SKM-1 treated with dmso at 0.1 percent for 144 hours (cell line): ENCODE results near the gene MEIS1.

Experiments used
- DNase-seq: peaks from one replicate; lab custom pipeline; 2025; ENCODE audit not compliant: unreplicated experiment; lab: John Stamatoyannopoulos, UW

MEIS1 gene

GRCh38 chr2:66443979-66444861 lies 9.3 kb downstream of the MEIS1 start:
- no peak for DNase-seq

- no peak for DNase-seq
Measured at GRCh38 chr2:66445076-66445924, 10.4 kb downstream of the MEIS1 start.

GRCh38 chr2:66445925-66446871 lies 11.3 kb downstream of the MEIS1 start:
- DNase-seq = no peak

DNA sequence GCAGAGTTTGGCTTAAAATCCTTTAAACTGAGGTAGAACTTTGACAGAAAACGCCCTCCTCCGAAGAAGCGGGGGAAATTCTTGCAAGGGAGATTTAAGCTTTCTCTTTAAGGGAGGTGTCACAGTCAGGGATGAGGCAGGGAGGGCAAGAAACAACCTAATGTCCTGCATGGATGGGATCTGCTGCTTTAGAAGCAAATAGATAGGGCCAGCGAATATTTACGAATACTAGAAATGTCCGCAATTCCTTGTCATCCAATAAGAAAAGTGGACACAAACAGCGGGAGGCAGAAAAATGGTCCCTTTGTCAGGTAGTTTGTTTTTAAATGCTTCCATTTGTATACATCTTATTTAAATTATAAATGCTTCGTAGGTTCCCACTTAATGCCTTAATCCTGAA lies 12.0 kb downstream of the MEIS1 start:
- DNase-seq = no peak

GRCh38 chr2:66447677-66448076 lies 12.8 kb downstream of the MEIS1 start:
- no peak for DNase-seq

DNA sequence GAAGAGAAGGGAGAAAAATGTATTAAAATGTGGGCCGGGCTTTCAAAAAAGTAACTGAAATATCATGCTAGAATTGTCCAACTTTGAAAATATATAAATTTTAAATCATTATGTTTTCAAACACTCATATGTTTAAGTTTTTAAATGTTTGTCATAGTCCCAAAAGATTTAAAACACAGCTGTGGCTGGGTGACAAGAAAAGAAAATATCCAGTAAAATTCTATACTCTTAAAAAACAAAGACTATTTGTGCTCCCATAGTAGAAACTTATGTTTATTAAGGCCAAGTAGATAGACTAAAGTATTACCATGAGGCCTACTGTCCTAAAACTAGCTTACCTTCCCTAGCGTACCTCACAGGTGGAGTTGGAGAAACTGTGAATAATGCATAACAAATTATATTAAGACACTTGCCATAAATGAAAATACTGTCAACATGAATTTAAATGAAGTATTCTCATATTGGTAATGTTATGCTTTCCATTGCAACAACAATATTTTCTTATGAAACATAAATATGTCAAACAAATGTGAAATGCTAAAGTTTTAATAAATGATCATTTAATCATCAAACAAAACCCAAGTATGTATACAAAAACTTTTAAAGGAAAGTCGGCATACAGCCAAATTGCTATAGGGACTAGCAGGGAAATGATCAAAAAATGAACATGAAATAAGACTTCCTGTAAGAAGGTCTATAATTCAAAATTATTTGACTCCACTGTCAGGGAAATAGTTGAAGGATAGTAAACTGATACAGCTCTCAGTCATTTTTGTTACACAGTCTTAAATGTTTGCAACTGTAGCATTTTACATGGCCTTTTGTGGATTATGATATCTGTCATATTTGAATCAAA lies 13.4 kb downstream of the MEIS1 start:
- no peak for DNase-seq

DNA sequence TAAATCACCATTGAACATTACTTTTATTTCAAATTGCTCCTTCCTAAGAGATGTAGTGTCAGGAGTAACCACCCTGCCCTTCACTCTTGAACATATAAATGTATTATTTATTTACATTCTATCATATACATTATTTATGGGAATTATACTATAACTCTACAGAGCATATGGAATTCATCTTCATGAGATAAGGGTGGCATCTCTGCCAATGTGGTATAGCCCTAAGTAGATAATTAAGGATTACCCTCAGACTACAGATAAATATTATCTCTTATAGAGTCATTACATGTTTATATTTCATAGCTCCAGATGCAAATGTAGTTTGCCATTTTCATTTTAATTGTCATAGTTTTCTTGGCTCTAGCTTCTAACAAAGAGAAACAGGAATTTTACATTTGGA lies 17.3 kb downstream of the MEIS1 start:
- DNase-seq = no peak

DNA sequence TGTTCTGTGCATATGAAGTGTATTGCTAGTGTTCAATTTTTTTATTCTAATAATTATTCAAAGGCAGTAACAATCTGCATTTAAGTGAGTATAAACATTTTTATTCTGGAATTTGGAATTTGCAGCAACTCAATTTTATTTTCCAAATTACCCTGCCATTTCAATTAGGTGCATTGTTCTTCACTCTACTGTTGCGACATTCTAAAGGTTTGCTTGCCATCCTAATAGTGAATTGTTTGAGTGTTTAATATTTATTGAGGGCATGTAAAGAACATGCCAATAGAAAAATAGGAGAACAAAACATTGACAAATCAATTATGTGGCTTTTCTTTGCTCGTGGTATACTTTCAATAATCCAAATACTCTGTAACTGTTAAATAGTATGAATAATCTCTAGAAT lies 18.0 kb downstream of the MEIS1 start:
- no peak for DNase-seq

GRCh38 chr2:66455490-66455889 lies 20.6 kb downstream of the MEIS1 start:
- DNase-seq = no peak

- no peak for DNase-seq
Measured at GRCh38 chr2:66456183-66457041, 21.5 kb downstream of the MEIS1 start.

DNA sequence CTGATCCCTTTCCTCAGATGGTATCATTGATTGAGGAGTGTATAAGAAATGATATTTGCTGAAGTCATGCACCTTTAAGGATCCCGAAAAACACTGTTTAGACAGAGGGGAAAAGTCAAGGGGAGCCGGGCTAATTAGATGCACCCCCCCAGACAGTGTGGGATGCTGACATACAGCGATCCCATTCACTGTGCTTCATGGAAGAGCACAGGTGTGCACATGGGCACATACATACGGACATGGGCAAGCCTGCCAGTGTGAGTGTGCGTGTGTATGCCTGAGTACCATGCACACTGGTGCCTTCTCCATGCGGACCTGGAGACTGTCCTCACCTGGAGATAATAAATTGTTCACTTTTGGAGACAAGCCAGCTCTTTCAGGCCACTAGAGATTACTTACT lies 22.6 kb downstream of the MEIS1 start:
- DNase-seq = no peak

DNA sequence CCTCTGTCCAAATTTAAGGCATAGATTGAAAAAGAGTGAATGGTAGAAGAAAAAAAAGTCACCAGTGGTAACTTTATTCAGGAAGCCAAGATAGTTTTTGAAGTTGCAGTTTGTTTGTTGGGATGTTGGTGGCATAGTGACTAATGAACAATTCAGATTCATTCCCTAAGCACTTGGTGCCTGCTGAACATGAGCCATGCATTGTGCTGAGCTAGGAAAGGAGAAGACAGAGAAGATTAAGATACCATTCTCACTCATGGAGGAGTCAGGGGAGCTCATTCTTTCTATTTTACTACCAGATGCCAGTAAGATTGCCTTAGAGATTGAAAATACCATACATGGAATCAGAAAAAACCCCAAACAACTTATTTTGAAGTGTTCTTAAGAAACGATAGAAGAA lies 25.1 kb downstream of the MEIS1 start:
- DNase-seq = no peak

- DNase-seq = no peak
Measured at GRCh38 chr2:66461001-66461663, 26.2 kb downstream of the MEIS1 start.

DNA sequence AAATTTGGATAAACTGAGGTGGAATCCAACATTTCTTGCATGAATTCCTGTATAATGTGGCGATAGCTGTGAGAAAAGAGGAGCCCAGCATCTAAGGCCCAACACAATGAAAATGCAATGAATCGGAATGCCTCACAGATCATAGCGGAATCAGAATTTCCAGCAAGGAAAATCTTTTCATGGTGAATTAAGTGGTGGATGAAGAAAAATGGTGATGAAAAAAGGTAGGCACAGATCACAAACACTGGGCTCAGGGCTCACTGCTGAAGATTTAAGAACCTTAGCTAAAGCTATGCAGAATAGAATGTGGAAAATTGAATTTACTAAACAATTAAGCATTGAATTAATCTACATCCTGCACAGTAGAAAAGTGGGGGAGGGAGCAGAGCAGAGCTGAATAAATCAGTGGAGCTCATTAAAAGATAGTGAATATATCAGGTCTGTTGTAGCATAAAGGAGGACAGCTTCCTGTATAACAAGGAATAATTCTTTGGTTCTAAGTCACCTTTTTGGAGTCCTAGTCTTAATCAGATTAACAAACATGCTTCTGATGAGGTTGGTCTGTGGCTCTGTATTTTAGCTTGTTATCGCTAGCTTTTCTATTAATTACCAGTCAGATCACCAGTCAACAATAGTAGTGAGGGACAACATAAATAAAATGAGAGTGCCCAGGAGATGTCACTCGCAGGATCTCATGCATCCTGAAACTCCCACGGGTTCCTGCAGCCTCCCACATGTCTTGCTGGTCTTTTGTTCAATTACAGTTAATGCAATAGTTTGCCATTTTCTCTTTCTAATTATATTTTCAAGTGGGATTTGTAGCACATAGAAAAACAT lies 27.0 kb downstream of the MEIS1 start:
- DNase-seq = no peak

DNA sequence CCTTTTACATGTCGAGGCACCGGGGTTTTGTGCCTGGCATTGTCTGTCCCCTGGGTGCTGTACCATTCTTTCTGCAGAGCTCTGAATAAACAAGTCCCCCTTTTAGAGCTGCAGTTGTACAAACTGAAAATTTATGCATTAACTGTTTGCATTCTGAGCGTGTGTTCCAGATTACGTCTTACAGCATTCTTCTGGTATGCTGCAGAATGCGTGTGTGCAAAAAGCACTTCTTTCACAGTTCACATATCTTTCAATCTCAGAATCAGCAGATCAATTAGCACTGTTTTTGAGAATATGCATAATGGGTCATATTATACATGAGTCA lies 27.5 kb downstream of the MEIS1 start:
- no peak for DNase-seq

DNA sequence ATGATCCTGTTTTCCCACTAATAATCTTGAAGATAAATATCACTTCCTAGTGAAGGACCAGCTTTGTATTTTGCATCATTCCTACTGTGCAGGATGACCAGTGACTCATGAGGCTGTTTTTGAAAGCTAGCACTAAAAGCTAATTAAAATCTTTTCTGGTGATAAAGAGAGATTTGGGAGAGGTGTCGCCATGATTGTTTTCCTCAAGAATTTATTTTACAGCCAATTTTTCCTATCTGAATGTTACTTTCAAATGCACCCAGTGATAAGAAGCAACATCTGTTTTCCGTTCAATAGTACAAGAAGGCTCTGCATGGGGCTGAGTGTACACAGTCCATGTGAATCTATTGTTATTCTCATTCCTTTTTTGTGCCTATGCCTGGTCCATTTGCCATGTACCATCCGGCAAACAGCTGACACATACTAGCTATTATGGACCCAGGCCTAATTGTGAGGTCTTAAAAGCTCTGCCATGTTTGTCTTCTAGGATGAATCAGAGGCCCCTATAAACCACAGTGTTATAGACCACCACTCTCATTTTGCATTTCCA lies 28.4 kb downstream of the MEIS1 start:
- DNase-seq = no peak

DNA sequence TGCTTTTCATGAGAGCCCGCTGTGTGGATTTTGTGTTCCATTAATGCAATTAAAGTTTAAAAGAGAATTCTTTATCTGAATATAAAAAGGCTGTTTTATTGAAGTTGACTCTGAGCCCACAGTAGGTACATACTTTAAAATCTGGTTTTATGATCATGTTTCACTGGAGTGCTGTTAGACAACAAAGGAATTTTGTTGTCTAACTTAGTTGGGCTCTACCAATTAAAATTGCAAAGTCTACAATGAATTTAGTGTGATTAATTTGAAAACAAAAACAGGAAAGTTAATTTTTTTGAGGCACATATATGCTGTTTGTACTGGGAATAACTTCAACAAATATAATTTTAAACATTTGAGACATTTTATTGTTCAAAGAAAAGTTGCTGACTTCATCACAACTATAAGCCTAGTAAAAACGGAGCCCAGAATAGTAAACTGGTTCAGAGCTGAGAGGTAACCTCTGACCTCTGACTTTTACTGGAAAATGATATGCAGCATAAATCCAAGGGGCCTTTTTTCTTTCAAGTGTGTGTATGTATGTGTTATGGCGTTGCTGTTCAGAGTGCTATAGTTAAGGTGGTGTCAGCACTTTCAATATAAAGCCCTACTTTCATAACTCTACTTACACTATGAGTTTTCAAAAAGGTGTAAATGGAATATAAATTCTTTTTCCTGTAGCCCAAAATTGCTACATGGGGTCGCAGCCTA lies 30.2 kb downstream of the MEIS1 start:
- no peak for DNase-seq
